Mesodermal cell (in vitro differentiated cells): Measurements from ENCODE around the gene GDF15. TPM values are rescaled to one million over a fixed set of nuclear protein-coding genes. Genes with fewer than 3 reads are reported as not detected.

Experiments used
- H3K27ac ChIP-seq: 2 replicates; pipeline ENCODE4 v1.7.0; 2013; ENCODE audit warnings: mild to moderate bottlenecking, low read depth, low read length, moderate library complexity; ENCODE audit not compliant: severe bottlenecking
- H3K36me3 ChIP-seq: 2 replicates; pipeline ENCODE4 v1.7.1; 2013; ENCODE audit warnings: mild to moderate bottlenecking, low read length, moderate library complexity; ENCODE audit not compliant: control insufficient read depth, insufficient read depth
- H3K4me1 ChIP-seq: one replicate; pipeline ENCODE4 v1.7.1; 2013; ENCODE audit warnings: mild to moderate bottlenecking, low read length; ENCODE audit not compliant: insufficient read depth, control insufficient read depth, poor library complexity, severe bottlenecking
- H3K4me3 ChIP-seq: 2 replicates; pipeline ENCODE4 v1.7.0; 2013; ENCODE audit warnings: low read length, control low read depth, mild to moderate bottlenecking; ENCODE audit not compliant: insufficient read depth, poor library complexity, severe bottlenecking; ENCODE audit errors: extremely low read depth
- H3K9me3 ChIP-seq: 2 replicates; pipeline ENCODE4 v1.7.1; 2013; ENCODE audit warnings: mild to moderate bottlenecking, low read length, moderate library complexity; ENCODE audit not compliant: control insufficient read depth
- WGBS, 2 experiments: methylation state at CpG; one replicate each; pipeline ENCODE4 v1.1.5; 2013; ENCODE audit warnings: missing lambda C conversion rate in 2 of 2; ENCODE audit not compliant: insufficient coverage in 2 of 2; 5-methylcytosine and 5-hydroxymethylcytosine counted together
- polyA plus RNA-seq, 2 experiments: library from polyadenylated mRNA; stranded (reverse); fragments of 50-300 nt; gene quantifications; one replicate each; pipeline ENCODE4 v1.2.3, GENCODE V29; 2013

The GDF15 gene, protein sequence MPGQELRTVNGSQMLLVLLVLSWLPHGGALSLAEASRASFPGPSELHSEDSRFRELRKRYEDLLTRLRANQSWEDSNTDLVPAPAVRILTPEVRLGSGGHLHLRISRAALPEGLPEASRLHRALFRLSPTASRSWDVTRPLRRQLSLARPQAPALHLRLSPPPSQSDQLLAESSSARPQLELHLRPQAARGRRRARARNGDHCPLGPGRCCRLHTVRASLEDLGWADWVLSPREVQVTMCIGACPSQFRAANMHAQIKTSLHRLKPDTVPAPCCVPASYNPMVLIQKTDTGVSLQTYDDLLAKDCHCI
- 38.5 TPM for polyA plus RNA-seq (2013, experiment 1 of 2)
- 29.4 TPM for polyA plus RNA-seq (2013, experiment 2 of 2)

GRCh38 chr19:18385675-18386542, at the start of gene GDF15:
GDF15 (plus strand) TSS chr19:18386158; CDS start chr19:18386190, 32 bp downstream.
- H3K9me3 ChIP-seq: no peaks in the 10 kb centered on the region
- H3K4me3 ChIP-seq: peak within 1 kb of the TSS; percentile 47
- peaks cover 31% of the 10 kb centered on the region for H3K4me1 ChIP-seq
- 73 to 79% methylated on average over 19 to 30 of the region's 33 CpGs for WGBS, 2 experiments
- H3K36me3 ChIP-seq: peaks cover 11% of the 10 kb centered on the region
- peak within 1 kb of the TSS; percentile 55 for H3K27ac ChIP-seq

- Histone ChIP-seq H3K4me1 (peaks cover 4% of the 10 kb centered on the region), H3K27ac (no peak overlapping the region), H3K9me3 (no peaks in the 10 kb centered on the region), H3K36me3 (no peaks in the 10 kb centered on the region), H3K4me3 (no peak overlapping the region)
- 79 to 93% methylated on average over 5 of the region's 9 CpGs for WGBS, 2 experiments
Observed at GRCh38 chr19:18338541-18338940, 47.4 kb upstream of the GDF15 start.

DNA sequence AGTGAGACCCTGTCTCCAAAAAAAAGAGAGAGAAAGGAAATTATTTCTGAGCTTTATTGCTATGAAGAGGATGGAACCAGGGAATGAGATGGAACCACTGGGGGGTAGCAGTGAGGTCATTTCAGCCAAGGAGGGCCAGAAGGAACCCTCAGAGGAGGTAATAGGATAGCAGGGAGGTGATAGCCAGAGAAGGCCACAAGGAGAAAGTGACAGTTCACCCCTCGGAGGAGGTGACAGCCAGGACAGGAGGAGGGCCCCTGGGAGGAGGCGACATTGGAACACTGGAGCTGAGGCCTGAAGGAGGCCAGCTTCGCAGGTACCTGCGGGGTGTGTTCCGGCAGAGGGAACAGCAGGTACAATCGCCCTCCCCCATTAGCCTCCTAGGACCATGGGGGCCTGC, 46.2 kb upstream of the GDF15 start:
- no peaks in the 10 kb centered on the region for H3K36me3 ChIP-seq
- peak overlapping the region; percentile 70 for H3K4me3 ChIP-seq
- peaks cover 4% of the 10 kb centered on the region for H3K4me1 ChIP-seq
- H3K9me3 ChIP-seq: no peaks in the 10 kb centered on the region
- WGBS, 2 experiments: 49 to 50% methylated on average over 4 to 6 of the region's 6 CpGs
- H3K27ac ChIP-seq: no peak overlapping the region

DNA sequence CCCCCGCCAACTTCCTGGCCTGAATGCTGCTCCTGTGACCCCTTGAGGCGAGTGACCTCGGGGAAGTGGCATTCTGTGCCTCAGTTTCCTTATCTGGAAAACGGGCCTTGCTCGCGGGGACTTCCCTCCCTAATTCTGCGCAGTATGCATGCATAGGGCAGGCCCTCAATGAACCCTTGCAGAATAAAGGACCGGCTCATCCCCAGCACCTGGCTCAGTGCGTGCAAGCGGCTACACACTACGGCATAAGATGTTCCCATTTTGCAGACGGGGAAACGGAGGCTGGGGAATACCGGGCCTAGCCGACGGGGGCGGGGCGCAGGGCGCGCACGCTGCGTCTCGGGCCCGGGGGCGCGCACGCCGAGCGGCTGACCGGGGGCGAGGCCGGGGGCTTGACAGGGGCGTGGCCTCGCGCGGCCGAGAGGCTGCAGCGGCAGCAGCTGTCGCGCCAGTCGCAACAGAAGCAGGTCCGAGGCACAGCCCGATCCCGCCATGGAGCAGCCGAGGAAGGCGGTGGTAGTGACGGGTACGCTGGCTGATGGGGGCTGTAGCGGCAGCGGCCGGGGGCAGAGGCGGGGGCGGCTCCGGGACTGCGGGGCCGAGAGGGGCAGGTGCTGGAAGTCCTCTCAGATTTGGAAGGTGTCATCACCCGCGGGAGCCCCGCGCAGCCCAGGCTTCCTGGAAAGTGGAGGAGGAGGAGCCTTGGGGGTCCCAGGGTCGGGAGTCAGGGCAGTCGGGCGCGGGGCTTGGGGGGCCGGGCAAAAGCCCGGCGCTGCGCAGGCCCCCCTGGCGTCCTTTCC, 45.6 kb upstream of the GDF15 start, which contains the start of gene PGPEP1:
PGPEP1 (plus strand) TSS at position 409 of the 800 bp plus-strand sequence; CDS start at position 493, 84 bp downstream.
- Histone ChIP-seq H3K9me3 (no peaks in the 10 kb centered on the region), H3K36me3 (no peaks in the 10 kb centered on the region), H3K27ac (no peak within 1 kb of the TSS), H3K4me3 (peak within 1 kb of the TSS; percentile 70), H3K4me1 (peaks cover 4% of the 10 kb centered on the region)
- WGBS, 2 experiments: 9 to 12% methylated on average over 39 to 58 of the region's 69 CpGs

- Histone ChIP-seq H3K4me1 (peaks cover 4% of the 10 kb centered on the region), H3K9me3 (no peaks in the 10 kb centered on the region), H3K36me3 (no peaks in the 10 kb centered on the region), H3K4me3 (peak overlapping the region; percentile 70), H3K27ac (no peak overlapping the region)
- 0 to 1% methylated on average over 6 to 10 of the region's 18 CpGs for WGBS, 2 experiments
Observed at GRCh38 chr19:18340990-18341868, 44.7 kb upstream of the GDF15 start.

DNA sequence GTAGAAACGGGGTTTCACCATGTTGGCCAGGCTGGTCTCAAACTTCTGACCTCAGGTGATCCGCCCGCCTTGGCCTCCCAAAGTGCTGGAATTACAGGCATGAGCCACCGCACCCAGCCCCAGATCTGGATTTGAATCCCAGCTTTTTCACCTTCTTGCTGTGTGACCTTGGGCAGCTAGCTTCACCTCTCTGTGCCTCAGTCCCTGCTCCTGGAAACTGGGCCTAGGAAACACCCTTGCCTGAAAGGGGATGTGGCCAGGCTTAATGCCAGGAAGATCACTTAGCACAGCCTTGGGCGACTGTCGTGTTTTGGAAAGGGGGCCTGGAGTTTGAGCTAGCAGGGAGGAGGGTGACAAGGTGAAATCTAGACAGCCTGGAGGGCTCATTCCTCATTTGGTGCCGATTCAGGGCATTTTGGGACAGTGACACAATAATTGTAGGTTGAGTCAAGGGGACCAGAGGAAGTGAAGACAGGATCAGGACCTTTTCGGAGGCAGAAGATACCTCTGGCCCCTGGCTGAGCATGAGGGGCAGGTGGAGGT, 43.8 kb upstream of the GDF15 start:
- H3K4me3 ChIP-seq: no peak overlapping the region
- peaks cover 4% of the 10 kb centered on the region for H3K4me1 ChIP-seq
- no peaks in the 10 kb centered on the region for H3K36me3 ChIP-seq
- no peak overlapping the region for H3K27ac ChIP-seq
- 95 to 96% methylated on average over 5 of the region's 8 CpGs for WGBS, 2 experiments
- H3K9me3 ChIP-seq: no peaks in the 10 kb centered on the region

- no peaks in the 10 kb centered on the region for H3K36me3 ChIP-seq
- no peak overlapping the region for H3K4me3 ChIP-seq
Observed at GRCh38 chr19:18344582-18344950, 41.4 kb upstream of the GDF15 start.

DNA sequence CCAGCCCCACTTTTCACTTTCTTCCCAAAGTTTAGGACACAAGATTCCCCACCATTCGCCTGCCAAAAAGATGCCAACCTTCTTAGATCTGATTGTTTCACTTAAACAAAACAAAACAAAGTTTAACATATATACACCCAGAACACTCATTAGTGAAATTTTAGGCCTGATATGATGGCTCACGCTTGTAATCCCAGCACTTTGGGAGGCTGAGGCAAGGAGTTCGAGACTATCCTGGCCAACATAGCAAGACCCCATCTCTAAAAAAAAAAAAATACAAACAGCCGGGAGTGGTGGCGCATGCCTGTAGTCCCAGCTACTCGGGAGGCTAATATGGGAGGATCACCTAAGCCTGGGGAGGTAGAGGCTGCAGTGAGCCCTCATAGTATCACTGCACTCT, 40.7 kb upstream of the GDF15 start:
- peaks cover 4% of the 10 kb centered on the region for H3K4me1 ChIP-seq
- H3K27ac ChIP-seq: no peak overlapping the region
- no peaks in the 10 kb centered on the region for H3K9me3 ChIP-seq
- 96 to 97% methylated on average over 3 to 4 of the region's 6 CpGs for WGBS, 2 experiments
- no peaks in the 10 kb centered on the region for H3K36me3 ChIP-seq
- H3K4me3 ChIP-seq: no peak overlapping the region

More at GRCh38 chr19:18344582-18344950, 41.4 kb upstream of the GDF15 start:
- no peaks in the 10 kb centered on the region for H3K9me3 ChIP-seq
- H3K27ac ChIP-seq: peak overlapping the region; percentile 13
- 54 to 63% methylated on average over 6 to 13 of the region's 13 CpGs for WGBS, 2 experiments
- H3K4me1 ChIP-seq: peaks cover 4% of the 10 kb centered on the region

DNA sequence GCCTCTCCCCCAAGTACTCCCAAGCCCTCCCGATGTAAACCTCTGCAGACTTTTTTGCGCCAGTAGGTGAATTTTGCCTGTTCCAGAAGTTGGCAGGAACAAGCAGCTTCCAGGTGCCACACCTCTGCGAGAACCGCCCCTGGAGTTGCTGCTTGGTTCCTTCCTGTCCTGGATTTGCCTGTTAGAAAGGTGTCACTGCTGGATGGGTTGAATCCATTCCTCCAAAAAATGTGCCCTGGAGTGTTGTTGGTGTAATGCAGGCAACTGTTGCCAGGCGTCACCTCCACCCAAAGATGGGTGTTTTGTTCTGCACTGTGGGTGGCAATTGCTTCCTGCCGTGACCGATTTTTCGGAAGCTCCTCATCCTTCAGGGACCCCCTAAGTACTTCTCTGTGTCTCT, 39.9 kb upstream of the GDF15 start:
- 60 to 68% methylated on average over 5 to 8 of the region's 8 CpGs for WGBS, 2 experiments
- Histone ChIP-seq H3K4me1 (peaks cover 2% of the 10 kb centered on the region), H3K4me3 (no peak overlapping the region), H3K36me3 (no peaks in the 10 kb centered on the region), H3K27ac (no peak overlapping the region), H3K9me3 (no peaks in the 10 kb centered on the region)
